Measurements from ENCODE around the gene CARD6. TPM values are rescaled to one million over a fixed set of nuclear protein-coding genes. Genes with fewer than 3 reads are reported as not detected.

CARD6 gene
- total RNA-seq, 4 donors from 2014 or later = 19.2 to 40.3 (median 31.0) TPM

DNA sequence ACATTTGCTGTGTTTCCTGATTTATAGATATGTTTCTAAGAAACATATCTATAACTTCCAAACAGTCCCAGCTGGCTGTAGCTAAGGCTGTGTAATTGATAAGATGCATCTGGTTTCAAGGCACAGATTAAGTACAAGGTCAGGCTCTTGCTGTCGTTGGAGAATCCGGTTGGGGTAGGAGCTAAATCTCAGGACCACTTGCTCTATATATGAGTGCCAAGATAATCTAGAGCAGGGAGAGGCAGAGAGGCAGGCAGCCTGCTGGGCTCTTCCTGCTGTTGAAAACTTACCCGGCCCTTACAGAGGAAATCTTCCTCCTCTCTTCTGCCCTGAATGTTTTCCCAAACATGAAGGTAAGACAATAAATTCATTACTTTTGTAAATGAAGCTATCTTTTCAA lies 68.1 kb downstream of the CARD6 start, which contains the start of gene C7:
C7 (plus strand) TSS at position 234 of the 400 bp plus-strand sequence; CDS start at position 348, 114 bp downstream.
- TF ChIP-seq, protein P1, sequence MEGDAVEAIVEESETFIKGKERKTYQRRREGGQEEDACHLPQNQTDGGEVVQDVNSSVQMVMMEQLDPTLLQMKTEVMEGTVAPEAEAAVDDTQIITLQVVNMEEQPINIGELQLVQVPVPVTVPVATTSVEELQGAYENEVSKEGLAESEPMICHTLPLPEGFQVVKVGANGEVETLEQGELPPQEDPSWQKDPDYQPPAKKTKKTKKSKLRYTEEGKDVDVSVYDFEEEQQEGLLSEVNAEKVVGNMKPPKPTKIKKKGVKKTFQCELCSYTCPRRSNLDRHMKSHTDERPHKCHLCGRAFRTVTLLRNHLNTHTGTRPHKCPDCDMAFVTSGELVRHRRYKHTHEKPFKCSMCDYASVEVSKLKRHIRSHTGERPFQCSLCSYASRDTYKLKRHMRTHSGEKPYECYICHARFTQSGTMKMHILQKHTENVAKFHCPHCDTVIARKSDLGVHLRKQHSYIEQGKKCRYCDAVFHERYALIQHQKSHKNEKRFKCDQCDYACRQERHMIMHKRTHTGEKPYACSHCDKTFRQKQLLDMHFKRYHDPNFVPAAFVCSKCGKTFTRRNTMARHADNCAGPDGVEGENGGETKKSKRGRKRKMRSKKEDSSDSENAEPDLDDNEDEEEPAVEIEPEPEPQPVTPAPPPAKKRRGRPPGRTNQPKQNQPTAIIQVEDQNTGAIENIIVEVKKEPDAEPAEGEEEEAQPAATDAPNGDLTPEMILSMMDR (IDR thresholded peaks at IDR 0.05; ENCODE audit: low read depth) = no peak

DNA sequence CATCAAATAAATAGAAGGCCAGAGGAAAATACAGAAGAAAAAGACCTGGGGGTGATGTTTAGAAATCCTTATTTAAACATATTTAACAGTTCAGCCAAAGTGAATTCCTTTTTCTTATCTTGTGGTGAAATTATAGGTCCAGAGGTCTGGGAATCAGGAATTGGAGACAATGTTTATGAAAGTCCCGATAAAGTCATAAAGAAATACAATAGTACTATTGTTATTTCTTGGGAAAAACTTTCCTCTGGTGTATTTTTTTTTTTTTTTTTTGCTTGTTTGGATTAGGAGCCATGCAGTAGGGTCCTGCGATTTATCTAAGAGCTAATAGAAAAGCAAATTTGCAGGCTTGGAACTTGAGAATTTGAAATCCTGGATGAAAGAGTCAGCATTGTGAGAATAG lies 68.6 kb downstream of the CARD6 start:
- TF ChIP-seq, protein P1 (IDR thresholded peaks at IDR 0.05; ENCODE audit: low read depth) = no peak

Small RNA genes within 50 kb of the gene (small RNA-seq; reads per million reads assigned to genes)
- gene SNORD72 = 65.9 reads per million, percentile 97 among the genes with 10 or more reads in this experiment

Other genes starting within 250 kb of the CARD6 start
- 10 to 100 TPM; 14.0 to 32.6 (median 20.5) TPM for gene PTGER4, start 161.5 kb upstream of the CARD6 start, total RNA-seq
- gene TTC33, start 85.4 kb upstream of the CARD6 start, total RNA-seq = 10 to 100 TPM; 11.7 to 22.0 (median 17.7) TPM
- gene PRKAA1, start 43.0 kb upstream of the CARD6 start, total RNA-seq = 100 to 1,000 TPM in 1 of 4 donors, 10 to 100 TPM in 3; 75.2 to 108 (median 91.0) TPM
- gene RPL37, start 6.1 kb upstream of the CARD6 start, total RNA-seq = 100 to 1,000 TPM in 3 of 4 donors, 10 to 100 TPM in 1; 70.5 to 243 (median 152) TPM
- gene C7, start 68.1 kb downstream of the CARD6 start, total RNA-seq = 100 to 1,000 TPM in 2 of 4 donors, 10 to 100 TPM in 2; 72.4 to 311 (median 113) TPM
- not detected for gene MROH2B, start 230.0 kb downstream of the CARD6 start, total RNA-seq